ENCODE data around the gene PHKG1. TPM values are rescaled to one million over a fixed set of nuclear protein-coding genes. Genes with fewer than 3 reads are reported as not detected.
"Not testable (repeated sequence)": the region's sequence is repeated elsewhere in the genome, so short reads cannot be mapped to it uniquely, and the experiment has no call there.

PHKG1 gene
- total RNA-seq, 2 experiments from 2014 or later: 2.9 to 3.0 TPM

DNA sequence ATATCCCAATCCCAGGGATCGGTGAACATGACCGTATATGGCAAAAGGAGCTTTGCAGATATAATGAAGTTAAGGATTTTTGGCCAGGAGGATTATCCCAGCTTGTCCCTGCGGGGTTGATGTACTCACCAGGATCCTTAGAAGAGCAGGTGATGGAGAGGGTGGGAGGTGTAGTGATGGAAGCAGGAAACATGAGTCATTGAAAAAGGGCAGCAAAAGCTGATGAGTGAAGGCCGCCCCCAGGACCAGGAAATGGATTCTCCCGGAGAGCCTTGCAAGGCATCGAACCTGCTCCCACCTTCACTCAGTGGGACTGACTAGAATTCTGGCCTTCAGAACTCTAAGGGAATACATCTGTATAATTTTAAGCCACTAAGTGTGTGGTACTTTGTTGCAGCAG is 28.7 kb upstream of the PHKG1 start:
- H3K9me3 Mint-ChIP-seq: no peaks in the 10 kb centered on the region
- POLR2A ChIA-PET: no interaction called here

DNA sequence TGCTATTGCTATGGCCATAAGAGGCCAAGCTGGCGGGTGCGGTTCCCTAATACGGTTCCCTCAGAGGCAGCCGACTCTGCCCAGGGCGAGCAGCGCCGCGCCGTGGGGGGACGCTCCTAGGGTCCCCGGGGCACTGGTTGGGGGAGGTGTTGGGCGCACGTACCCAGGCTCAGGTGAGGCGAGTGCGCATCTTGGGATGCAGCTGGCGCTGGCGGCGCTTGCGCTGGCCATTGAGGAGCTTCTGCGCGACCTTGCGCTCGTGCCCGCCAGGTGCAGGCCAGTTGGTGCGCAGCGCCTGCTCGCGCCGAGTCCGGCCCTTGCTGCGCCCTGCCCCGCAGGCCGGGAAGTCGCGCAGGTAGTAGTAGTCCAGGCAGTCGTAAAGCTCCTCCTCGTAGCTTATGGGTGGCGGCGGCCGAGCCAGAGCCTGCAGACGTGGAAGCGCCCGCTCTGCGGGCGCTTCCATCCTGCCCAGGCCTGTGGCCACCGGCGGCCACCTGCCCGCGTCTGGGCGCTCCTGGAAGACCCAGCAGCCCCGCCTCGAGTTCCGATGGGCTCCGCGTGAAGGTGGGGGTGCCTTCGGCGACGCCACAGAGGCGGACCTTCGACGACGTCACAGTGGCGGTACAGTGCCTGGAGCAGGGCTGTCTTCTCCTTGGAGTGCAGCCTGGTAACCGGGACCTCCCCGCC is 23.2 kb upstream of the PHKG1 start, which contains the start of gene NUPR2:
Gene NUPR2 (minus strand): TSS at position 566 of the 687 bp plus-strand sequence. CDS start 103 bp downstream, at position 463.
- Mint-ChIP-seq H3K4me1 (ENCODE audit: low read depth) (no peaks in the 10 kb centered on the region), H3K9me3 (no peaks in the 10 kb centered on the region), H3K4me3 (peak within 1 kb of the TSS; percentile 29), H3K27me3 (peaks cover 25% of the 10 kb centered on the region), H3K27ac (no peak within 1 kb of the TSS), H3K36me3 (ENCODE audit: low read depth) (no peaks in the 10 kb centered on the region)
- no peak for DNase-seq
- ChIA-PET POLR2A (no interaction called here), CTCF (no interaction called here)
- no peak for ATAC-seq
- TF ChIP-seq, protein P1, sequence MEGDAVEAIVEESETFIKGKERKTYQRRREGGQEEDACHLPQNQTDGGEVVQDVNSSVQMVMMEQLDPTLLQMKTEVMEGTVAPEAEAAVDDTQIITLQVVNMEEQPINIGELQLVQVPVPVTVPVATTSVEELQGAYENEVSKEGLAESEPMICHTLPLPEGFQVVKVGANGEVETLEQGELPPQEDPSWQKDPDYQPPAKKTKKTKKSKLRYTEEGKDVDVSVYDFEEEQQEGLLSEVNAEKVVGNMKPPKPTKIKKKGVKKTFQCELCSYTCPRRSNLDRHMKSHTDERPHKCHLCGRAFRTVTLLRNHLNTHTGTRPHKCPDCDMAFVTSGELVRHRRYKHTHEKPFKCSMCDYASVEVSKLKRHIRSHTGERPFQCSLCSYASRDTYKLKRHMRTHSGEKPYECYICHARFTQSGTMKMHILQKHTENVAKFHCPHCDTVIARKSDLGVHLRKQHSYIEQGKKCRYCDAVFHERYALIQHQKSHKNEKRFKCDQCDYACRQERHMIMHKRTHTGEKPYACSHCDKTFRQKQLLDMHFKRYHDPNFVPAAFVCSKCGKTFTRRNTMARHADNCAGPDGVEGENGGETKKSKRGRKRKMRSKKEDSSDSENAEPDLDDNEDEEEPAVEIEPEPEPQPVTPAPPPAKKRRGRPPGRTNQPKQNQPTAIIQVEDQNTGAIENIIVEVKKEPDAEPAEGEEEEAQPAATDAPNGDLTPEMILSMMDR (IDR thresholded peaks at IDR 0.05): no peak
- intact Hi-C loops (cut with micrococcal nuclease): no loop called here

More for the DNA sequence above, 28.7 kb upstream of the PHKG1 start:
- Mint-ChIP-seq H3K36me3 (ENCODE audit: low read depth) (no peaks in the 10 kb centered on the region), H3K27me3 (peaks cover 19% of the 10 kb centered on the region), H3K4me3 (no peak overlapping the region), H3K4me1 (ENCODE audit: low read depth) (no peaks in the 10 kb centered on the region), H3K27ac (no peak overlapping the region)
- ATAC-seq (no peak), DNase-seq (no peak)
- intact Hi-C loops (cut with micrococcal nuclease): no loop called here
- TF ChIP-seq, protein P1 (IDR thresholded peaks at IDR 0.05): no peak
- CTCF ChIA-PET: no interaction called here

- POLR2A ChIA-PET; H3K9me3 Mint-ChIP-seq; H3K4me3 Mint-ChIP-seq; CTCF ChIA-PET; H3K27ac Mint-ChIP-seq; intact Hi-C loops (cut with micrococcal nuclease); ATAC-seq; DNase-seq; H3K36me3 Mint-ChIP-seq (ENCODE audit: low read depth): not testable (repeated sequence)
- peaks cover 12% of the 10 kb centered on the region for H3K27me3 Mint-ChIP-seq
- peaks cover 11% of the 10 kb centered on the region for H3K4me1 Mint-ChIP-seq (ENCODE audit: low read depth)
Observed at GRCh38 chr7:56112244-56112643, 19.5 kb upstream of the PHKG1 start.

GRCh38 chr7:56110611-56111010 is 17.9 kb upstream of the PHKG1 start:
- peaks cover 15% of the 10 kb centered on the region for H3K36me3 Mint-ChIP-seq (ENCODE audit: low read depth)
- H3K9me3 Mint-ChIP-seq: peaks cover 5% of the 10 kb centered on the region
- no peak overlapping the region for H3K27ac Mint-ChIP-seq
- TF ChIP-seq, protein P1 (IDR thresholded peaks at IDR 0.05): no peak
- H3K27me3 Mint-ChIP-seq: peaks cover under 1% of the 10 kb centered on the region
- DNase-seq (peak; percentile 33), ATAC-seq (peak; percentile 10)
- CTCF ChIA-PET: no interaction called here
- intact Hi-C loops (cut with micrococcal nuclease): no loop called here
- no peak overlapping the region for H3K4me3 Mint-ChIP-seq
- POLR2A ChIA-PET: no interaction called here
- H3K4me1 Mint-ChIP-seq (ENCODE audit: low read depth): peaks cover 18% of the 10 kb centered on the region

GRCh38 chr7:56107954-56108258 is 15.2 kb upstream of the PHKG1 start:
- TF ChIP-seq, protein P1 (IDR thresholded peaks at IDR 0.05): no peak
- POLR2A ChIA-PET: no interaction called here
- ATAC-seq (no peak), DNase-seq (no peak)
- H3K36me3 Mint-ChIP-seq (ENCODE audit: low read depth): peaks cover 36% of the 10 kb centered on the region
- no peaks in the 10 kb centered on the region for H3K27me3 Mint-ChIP-seq
- H3K4me3 Mint-ChIP-seq: peak overlapping the region; percentile 100
- CTCF ChIA-PET: no interaction called here
- H3K27ac Mint-ChIP-seq: peak overlapping the region; percentile 99
- intact Hi-C loops (cut with micrococcal nuclease): loop anchor here (5.0 kb wide), 1 partner anchor 56 kb away; the partner anchor contains the start of genes CCT6A and PSPH
- peaks cover 5% of the 10 kb centered on the region for H3K9me3 Mint-ChIP-seq
- peaks cover 26% of the 10 kb centered on the region for H3K4me1 Mint-ChIP-seq (ENCODE audit: low read depth)
